DMS79 (cell line): ENCODE results near the gene SPATA2.

Experiments used
- DNase-seq: peaks from one replicate; lab custom pipeline; 2025; lab: John Stamatoyannopoulos, UW

The SPATA2 gene

GRCh38 chr20:49856904-49857303, 58.4 kb downstream of the SPATA2 start:
- DNase-seq = no peak

- DNase-seq = no peak
These were observed 61.0 kb downstream of the SPATA2 start for GRCh38 chr20:49854190-49854875.

DNA sequence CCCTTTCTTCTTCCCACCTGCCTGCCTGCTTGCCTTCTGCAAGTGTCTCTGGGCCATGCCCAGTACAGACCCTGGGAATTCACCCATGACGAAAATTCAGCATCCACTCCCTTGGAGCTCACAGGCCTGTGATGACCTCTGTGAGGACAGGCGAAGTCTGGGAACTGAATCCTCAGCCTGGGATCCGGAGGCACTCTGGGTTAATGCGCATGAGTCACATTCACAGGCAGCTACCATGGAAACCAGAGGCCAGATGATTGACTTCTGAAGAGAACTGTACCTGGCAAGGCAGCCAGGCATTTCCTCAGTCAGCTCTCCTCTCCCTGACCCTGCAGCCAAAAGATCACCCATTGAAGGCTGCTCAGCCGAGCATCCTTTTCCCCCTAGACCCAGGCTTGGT, 61.7 kb downstream of the SPATA2 start:
- DNase-seq = no peak
